HG02981 (cell line): ENCODE measurements around the gene AKIP1.

Experiments
- ATAC-seq: cut with Tn5 transposase; IDR thresholded peaks from one replicate; pipeline ENCODE4 v1.9.1; 2021; ENCODE audit warnings: mild to moderate bottlenecking, moderate library complexity; ENCODE audit not compliant: unreplicated experiment

The AKIP1 gene

GRCh38 chr11:8956860-8957259, 45.9 kb downstream of the AKIP1 start:
- ATAC-seq, result no peak

- peak; percentile 38 for ATAC-seq
These were observed 48.7 kb downstream of the AKIP1 start for GRCh38 chr11:8959546-8960166.

- ATAC-seq, result no peak
These were observed 50.4 kb downstream of the AKIP1 start for GRCh38 chr11:8961401-8961800.

GRCh38 chr11:8962841-8963240, 51.9 kb downstream of the AKIP1 start:
- ATAC-seq, result no peak

- ATAC-seq, result peak; percentile 49
These were observed 52.8 kb downstream of the AKIP1 start for GRCh38 chr11:8963569-8964323.

- ATAC-seq, result peak; percentile 79
These were observed 53.6 kb downstream of the AKIP1 start, which contains the start of gene TMEM9B for GRCh38 chr11:8964324-8965320. Gene TMEM9B (minus strand): TSS chr11:8964442. CDS start chr11:8964313, 129 bp downstream.

- no peak for ATAC-seq
These were observed 56.2 kb downstream of the AKIP1 start for GRCh38 chr11:8967184-8967583.
